Karpas-422 (cell line): ENCODE results near the gene NAA80. TPM values are rescaled to one million over a fixed set of nuclear protein-coding genes. Genes with fewer than 3 reads are reported as not detected.
"Not testable (repeated sequence)": the region's sequence is repeated elsewhere in the genome, so short reads cannot be mapped to it uniquely, and the experiment has no call there.

Experiments
- DNase-seq: peaks from one replicate; pipeline ENCODE4 v3.0.0-alpha.2; 2015
- H2AFZ ChIP-seq: fragments of 200-600 bp; sonication (generic); 2 replicates; pipeline ENCODE4 v1.6.1; 2014; ENCODE audit warnings: antibody characterized with exemption, low read length, mixed read lengths
- H3K27ac ChIP-seq: fragments of 200-600 bp; sonication (generic); 2 replicates; pipeline ENCODE4 v1.5.1; 2014; ENCODE audit warnings: mild to moderate bottlenecking, low read length, moderate library complexity
- H3K27me3 ChIP-seq: fragments of 200-600 bp; sonication (generic); 2 replicates; pipeline ENCODE4 v1.6.1; 2014; ENCODE audit warnings: low read length, mixed read lengths
- H3K36me3 ChIP-seq: fragments of 200-600 bp; sonication (generic); 2 replicates; pipeline ENCODE4 v1.6.1; 2014; ENCODE audit warnings: low read length, mixed read lengths; ENCODE audit not compliant: insufficient read depth
- H3K4me1 ChIP-seq: fragments of 200-600 bp; sonication (generic); 2 replicates; pipeline ENCODE4 v1.6.1; 2014; ENCODE audit warnings: mild to moderate bottlenecking, low read length, mixed read lengths
- H3K4me2 ChIP-seq: fragments of 200-600 bp; sonication (generic); 2 replicates; pipeline ENCODE4 v1.6.1; 2014; ENCODE audit warnings: low read length, low read depth, mild to moderate bottlenecking; ENCODE audit not compliant: poor library complexity, severe bottlenecking
- H3K4me3 ChIP-seq: fragments of 200-600 bp; sonication (generic); 2 replicates; pipeline ENCODE4 v1.5.1; 2014; ENCODE audit warnings: mild to moderate bottlenecking, antibody characterized with exemption, low read length, mixed read lengths
- H3K79me2 ChIP-seq: fragments of 200-600 bp; sonication (generic); 2 replicates; pipeline ENCODE4 v1.6.1; 2014; ENCODE audit warnings: mild to moderate bottlenecking, low read length, mixed read lengths
- H3K9ac ChIP-seq: fragments of 200-600 bp; sonication (generic); 2 replicates; pipeline ENCODE4 v1.6.0; 2014; ENCODE audit warnings: low read length
- H3K9me2 ChIP-seq: fragments of 200-600 bp; sonication (generic), shearing (Covaris generic); replicated peaks from 2 replicates; pipeline ENCODE4 v1.6.0; 2014; ENCODE audit warnings: mild to moderate bottlenecking, low read length, moderate library complexity; ENCODE audit not compliant: insufficient read depth
- H3K9me3 ChIP-seq: fragments of 300-700, 200-600 bp; sonication (generic); 2 replicates; pipeline ENCODE4 v1.6.1; 2014; ENCODE audit warnings: low read length, mixed read lengths
- H4K20me1 ChIP-seq: fragments of 200-600 bp; sonication (generic); 2 replicates; pipeline ENCODE4 v1.6.1; 2014; ENCODE audit warnings: mild to moderate bottlenecking, antibody characterized with exemption, low read length, low read depth; ENCODE audit not compliant: insufficient read depth
- total RNA-seq: library from RNA; depleted of rRNA; stranded (reverse); fragments of >200 nt; shearing (Covaris generic); gene quantifications from 2 replicates; pipeline ENCODE4 v1.2.3, GENCODE V29; 2014; ENCODE audit warnings: low replicate concordance

NAA80 gene
- total RNA-seq, 1 experiment from 2014 or later, result 18.1 TPM

DNA sequence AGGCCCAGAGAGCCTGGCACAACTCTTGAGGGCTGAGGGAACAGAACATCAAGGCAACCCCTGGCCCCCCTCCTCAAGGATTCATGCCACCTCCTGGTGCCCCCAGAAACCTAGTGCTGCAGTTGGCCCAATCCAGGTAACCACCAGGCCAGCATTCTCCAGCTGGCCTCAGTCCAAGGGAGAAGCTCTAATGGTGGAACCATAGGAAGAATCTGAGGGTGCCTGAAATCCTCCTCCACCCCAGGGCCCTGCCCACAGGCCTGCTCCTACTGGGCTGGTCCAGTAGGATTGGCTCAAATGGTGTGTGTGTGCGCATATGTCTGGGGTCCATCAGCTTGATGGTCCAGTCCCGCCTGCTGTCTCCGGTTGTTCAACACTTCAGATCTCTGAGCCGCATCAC is 15.6 kb upstream of the NAA80 start:
- Histone ChIP-seq H3K9me2 (no peaks in the 10 kb centered on the region), H3K27ac (no peak overlapping the region), H3K4me3 (no peak overlapping the region), H2AFZ (no peak overlapping the region), H4K20me1 (no peaks in the 10 kb centered on the region), H3K36me3 (peaks cover 6% of the 10 kb centered on the region; the same call in 1 of the 2 replicates), H3K9me3 (no peaks in the 10 kb centered on the region), H3K79me2 (peaks cover 11% of the 10 kb centered on the region), H3K4me2 (no peak overlapping the region), H3K9ac (no peak overlapping the region), H3K27me3 (no peaks in the 10 kb centered on the region), H3K4me1 (peaks cover 6% of the 10 kb centered on the region)
- DNase-seq, result no peak

GRCh38 chr3:50314342-50314741 is 15.1 kb upstream of the NAA80 start:
- Histone ChIP-seq H3K9me2 (no peaks in the 10 kb centered on the region), H3K4me3 (no peak overlapping the region), H4K20me1 (no peaks in the 10 kb centered on the region), H3K36me3 (peaks cover 4% of the 10 kb centered on the region; the same call in 1 of the 2 replicates), H3K27ac (peak overlapping the region; percentile 43; the same call in 1 of the 2 replicates), H3K4me1 (peaks cover 6% of the 10 kb centered on the region), H3K27me3 (no peaks in the 10 kb centered on the region), H3K9me3 (no peaks in the 10 kb centered on the region), H2AFZ (no peak overlapping the region), H3K4me2 (no peak overlapping the region), H3K79me2 (peaks cover 7% of the 10 kb centered on the region; the same call in 1 of the 2 replicates), H3K9ac (peak overlapping the region; percentile 28; the same call in 1 of the 2 replicates)
- no peak for DNase-seq

DNA sequence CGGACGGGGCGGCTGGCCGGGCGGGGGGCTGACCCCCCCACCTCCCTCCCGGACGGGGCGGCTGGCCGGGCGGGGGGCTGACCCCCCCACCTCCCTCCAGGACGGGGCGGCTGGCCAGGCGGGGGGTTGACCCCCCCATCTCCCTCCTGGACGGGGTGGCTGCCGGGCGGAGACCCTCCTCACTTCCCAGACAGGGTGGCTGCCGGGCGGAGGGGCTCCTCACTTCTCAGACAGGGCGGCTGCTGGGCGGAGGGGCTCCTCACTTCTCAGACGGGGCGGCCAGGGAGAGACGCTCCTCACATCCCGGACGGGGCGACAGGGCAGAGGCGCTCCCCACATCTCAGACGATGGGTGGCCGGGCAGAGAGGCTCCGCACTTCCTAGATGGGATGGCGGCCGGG is 12.8 kb upstream of the NAA80 start:
- not testable (repeated sequence) for H3K9me2 ChIP-seq, H3K27ac ChIP-seq, H3K9ac ChIP-seq, H3K4me3 ChIP-seq, H3K27me3 ChIP-seq, H3K4me1 ChIP-seq, H3K4me2 ChIP-seq, DNase-seq, H2AFZ ChIP-seq, H3K36me3 ChIP-seq, H3K9me3 ChIP-seq, H4K20me1 ChIP-seq, H3K79me2 ChIP-seq

- no peak overlapping the region for H3K4me2 ChIP-seq
- peaks cover 10% of the 10 kb centered on the region for H3K4me1 ChIP-seq
- H3K9me3 ChIP-seq, result no peaks in the 10 kb centered on the region
- no peak overlapping the region for H3K9ac ChIP-seq
- H3K9me2 ChIP-seq, result no peaks in the 10 kb centered on the region
- H3K27me3 ChIP-seq, result no peaks in the 10 kb centered on the region
- no peak overlapping the region for H3K4me3 ChIP-seq
- H4K20me1 ChIP-seq, result no peaks in the 10 kb centered on the region
- H2AFZ ChIP-seq, result no peak overlapping the region
- no peak for DNase-seq
- no peaks in the 10 kb centered on the region for H3K79me2 ChIP-seq
- no peaks in the 10 kb centered on the region for H3K36me3 ChIP-seq
- H3K27ac ChIP-seq, result no peak overlapping the region
Measured at GRCh38 chr3:50304601-50305000, 5.4 kb upstream of the NAA80 start.

GRCh38 chr3:50303013-50303815 is 4.0 kb upstream of the NAA80 start, which contains the start of gene HYAL1:
Gene HYAL1 (minus strand): TSS chr3:50303574. CDS start chr3:50302956, 618 bp downstream.
- no peaks in the 10 kb centered on the region for H3K9me2 ChIP-seq
- H3K27ac ChIP-seq, result no peak within 1 kb of the TSS
- no peak for DNase-seq
- H3K9ac ChIP-seq, result no peak within 1 kb of the TSS
- H3K4me1 ChIP-seq, result peaks cover 15% of the 10 kb centered on the region
- no peaks in the 10 kb centered on the region for H3K27me3 ChIP-seq
- no peak within 1 kb of the TSS for H3K4me3 ChIP-seq
- H4K20me1 ChIP-seq, result no peaks in the 10 kb centered on the region
- H3K36me3 ChIP-seq, result no peaks in the 10 kb centered on the region
- no peak within 1 kb of the TSS for H3K4me2 ChIP-seq
- H3K9me3 ChIP-seq, result no peaks in the 10 kb centered on the region
- no peak within 1 kb of the TSS for H2AFZ ChIP-seq
- H3K79me2 ChIP-seq, result peaks cover 5% of the 10 kb centered on the region; the same call in 1 of the 2 replicates

DNA sequence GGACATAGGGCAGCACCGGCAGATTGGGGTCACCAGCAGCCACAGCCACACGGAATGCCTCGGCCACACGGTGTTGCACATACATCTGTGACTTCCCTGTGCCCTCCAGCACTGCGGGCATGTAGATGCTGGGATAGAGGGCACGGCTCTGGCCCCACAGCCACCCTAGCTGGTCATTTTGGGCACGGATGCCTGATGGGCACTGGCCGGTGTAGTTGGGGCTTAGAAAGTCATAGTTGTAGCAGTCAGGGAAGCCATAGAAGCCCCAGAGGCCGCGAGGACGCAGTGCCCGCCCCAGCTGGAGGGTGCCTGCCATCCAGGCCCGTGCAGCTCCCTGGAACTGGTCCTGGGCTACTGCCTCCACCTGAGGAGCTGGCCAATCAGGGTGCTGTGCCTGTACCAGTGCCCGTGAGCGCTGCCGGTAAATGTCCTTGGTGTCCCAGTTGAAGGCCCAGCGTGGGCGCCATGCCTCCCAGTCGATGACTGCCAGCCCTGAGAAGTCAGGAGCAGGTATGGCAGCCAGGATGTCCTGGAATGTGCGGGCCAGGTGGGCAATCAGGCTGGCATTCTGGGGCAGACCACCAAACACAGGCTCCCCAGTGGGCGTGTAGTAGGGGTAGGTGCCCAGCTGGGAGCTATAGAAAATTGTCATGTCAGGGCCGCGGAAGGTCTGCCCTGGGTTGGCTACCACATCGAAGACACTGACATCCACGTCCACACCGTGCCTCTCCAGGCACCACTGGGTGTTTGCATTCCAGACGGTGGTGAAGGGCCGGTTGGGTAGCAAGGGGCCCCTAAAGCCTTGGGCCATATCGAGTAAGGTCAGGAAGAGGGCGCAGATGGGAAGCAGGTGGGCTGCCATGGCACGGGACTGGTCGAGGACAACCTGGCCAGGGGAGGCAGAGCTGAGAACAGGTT is 3.1 kb upstream of the NAA80 start:
- H2AFZ ChIP-seq, result no peak overlapping the region
- no peak overlapping the region for H3K9ac ChIP-seq
- H3K79me2 ChIP-seq, result peaks cover 7% of the 10 kb centered on the region; the same call in 1 of the 2 replicates
- H3K9me3 ChIP-seq, result no peaks in the 10 kb centered on the region
- no peaks in the 10 kb centered on the region for H3K27me3 ChIP-seq
- no peak overlapping the region for H3K4me2 ChIP-seq
- no peaks in the 10 kb centered on the region for H3K36me3 ChIP-seq
- no peak overlapping the region for H3K27ac ChIP-seq
- no peaks in the 10 kb centered on the region for H3K9me2 ChIP-seq
- H3K4me3 ChIP-seq, result no peak overlapping the region
- H3K4me1 ChIP-seq, result peaks cover 21% of the 10 kb centered on the region
- DNase-seq, result no peak
- no peaks in the 10 kb centered on the region for H4K20me1 ChIP-seq

DNA sequence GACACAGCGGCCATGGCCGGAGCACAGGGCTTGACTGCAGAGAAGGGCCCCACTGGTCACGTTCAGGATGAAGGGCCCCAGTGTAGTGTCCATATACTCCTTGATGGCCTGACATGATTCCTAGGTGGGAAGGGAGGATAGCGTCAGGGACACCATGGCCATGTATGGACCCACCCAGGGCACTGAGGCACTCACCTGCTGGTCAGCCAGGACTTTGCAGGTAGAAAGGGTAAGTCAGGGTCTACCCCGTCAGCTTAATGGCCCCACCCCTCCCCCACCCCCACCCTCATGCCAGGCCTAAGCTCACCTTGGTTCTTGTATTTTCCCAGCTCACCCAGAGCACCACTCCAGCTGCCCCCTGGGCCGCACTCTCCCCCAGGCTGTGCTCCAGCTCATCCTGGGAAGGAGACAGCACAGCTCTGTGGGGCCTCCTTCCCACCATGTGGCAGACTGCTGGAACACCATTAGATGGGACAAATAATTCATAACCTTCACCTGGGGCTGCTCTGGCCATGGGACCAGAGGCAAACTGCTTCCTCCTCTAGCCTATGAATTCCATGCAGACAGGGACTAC is 1.6 kb upstream of the NAA80 start:
- H3K4me3 ChIP-seq, result peak overlapping the region; percentile 72; the same call in 1 of the 2 replicates
- DNase-seq, result no peak
- H2AFZ ChIP-seq, result no peak overlapping the region
- H3K4me2 ChIP-seq, result peak overlapping the region; percentile 76
- no peaks in the 10 kb centered on the region for H3K9me2 ChIP-seq
- H3K27ac ChIP-seq, result no peak overlapping the region
- H3K36me3 ChIP-seq, result no peaks in the 10 kb centered on the region
- no peaks in the 10 kb centered on the region for H3K27me3 ChIP-seq
- peaks cover 7% of the 10 kb centered on the region; the same call in 1 of the 2 replicates for H3K79me2 ChIP-seq
- H4K20me1 ChIP-seq, result no peaks in the 10 kb centered on the region
- no peaks in the 10 kb centered on the region for H3K9me3 ChIP-seq
- peak overlapping the region; percentile 72; the same call in 1 of the 2 replicates for H3K9ac ChIP-seq
- peaks cover 21% of the 10 kb centered on the region for H3K4me1 ChIP-seq
